H9 (cell line): ENCODE measurements around the gene SPTBN5. TPM values are rescaled to one million over a fixed set of nuclear protein-coding genes. Genes with fewer than 3 reads are reported as not detected.

Experiments used
- DNase-seq: peaks from one replicate; pipeline ENCODE4 v3.0.0-alpha.2; 2017
- H2AFZ ChIP-seq: one replicate; pipeline ENCODE4 v1.6.1; 2013; ENCODE audit warnings: mild to moderate bottlenecking, low read length, control low read depth, moderate library complexity
- H2AK5ac ChIP-seq: 2 replicates; pipeline ENCODE4 v1.6.1; 2013; ENCODE audit warnings: low read length, control low read depth, mixed read lengths; ENCODE audit not compliant: insufficient read length
- H2BK120ac ChIP-seq: one replicate; pipeline ENCODE4 v1.6.1; 2013; ENCODE audit warnings: low read depth, mild to moderate bottlenecking, low read length, control low read depth, inconsistent platforms; ENCODE audit not compliant: poor library complexity, severe bottlenecking
- H2BK12ac ChIP-seq: 2 replicates; pipeline ENCODE4 v1.6.1; 2013; ENCODE audit warnings: low read length, control low read depth, mixed read lengths, low read depth; ENCODE audit not compliant: insufficient read length
- H2BK15ac ChIP-seq: 2 replicates; pipeline ENCODE4 v1.6.1; 2013; ENCODE audit warnings: low read depth, low read length, control low read depth
- H2BK20ac ChIP-seq: one replicate; pipeline ENCODE4 v1.6.1; 2013; ENCODE audit warnings: low read depth, mild to moderate bottlenecking, low read length, control low read depth, inconsistent platforms; ENCODE audit not compliant: poor library complexity, severe bottlenecking
- H2BK5ac ChIP-seq: 2 replicates; pipeline ENCODE4 v1.6.1; 2013; ENCODE audit warnings: low read length, control low read depth, mixed read lengths; ENCODE audit not compliant: insufficient read length
- H3K14ac ChIP-seq: 2 replicates; pipeline ENCODE4 v1.6.1; 2013; ENCODE audit warnings: low read length, control low read depth; ENCODE audit not compliant: insufficient read depth
- H3K18ac ChIP-seq: 2 replicates; pipeline ENCODE4 v1.6.1; 2013; ENCODE audit warnings: low read depth, mild to moderate bottlenecking, mixed read lengths, low read length, control low read depth; ENCODE audit not compliant: insufficient read length
- H3K23ac ChIP-seq: 2 replicates; pipeline ENCODE4 v1.6.1; 2013; ENCODE audit warnings: low read length, control low read depth, mixed read lengths, low read depth; ENCODE audit not compliant: insufficient read length
- H3K23me2 ChIP-seq: 2 replicates; pipeline ENCODE4 v1.6.1; 2013; ENCODE audit warnings: low read depth, mild to moderate bottlenecking, mixed read lengths, low read length, control low read depth; ENCODE audit not compliant: insufficient read length, poor library complexity, severe bottlenecking
- H3K27ac ChIP-seq: 2 replicates; pipeline ENCODE4 v1.5.1; 2013; ENCODE audit warnings: low read length, control low read depth, mixed read lengths, low read depth; ENCODE audit not compliant: insufficient read length
- H3K27me3 ChIP-seq: 2 replicates; pipeline ENCODE4 v1.6.1; 2013; ENCODE audit warnings: low read length, control low read depth, inconsistent platforms; ENCODE audit not compliant: insufficient read depth
- H3K4ac ChIP-seq: 2 replicates; pipeline ENCODE4 v1.6.1; 2013; ENCODE audit warnings: low read depth, mild to moderate bottlenecking, control low read depth, inconsistent platforms, low read length, moderate library complexity
- H3K4me1 ChIP-seq: 2 replicates; pipeline ENCODE4 v1.6.1; 2013; ENCODE audit warnings: low read length, control low read depth, inconsistent platforms; ENCODE audit not compliant: insufficient read depth
- H3K4me2 ChIP-seq: 2 replicates; pipeline ENCODE4 v1.6.1; 2013; ENCODE audit warnings: low read length, control low read depth, mixed read lengths; ENCODE audit not compliant: insufficient read length, insufficient read depth
- H3K56ac ChIP-seq: 2 replicates; pipeline ENCODE4 v1.6.1; 2013; ENCODE audit warnings: low read depth, mild to moderate bottlenecking, mixed read lengths, low read length, control low read depth; ENCODE audit not compliant: insufficient read length
- H3K79me1 ChIP-seq: 2 replicates; pipeline ENCODE4 v1.6.1; 2013; ENCODE audit warnings: low read depth, mild to moderate bottlenecking, moderate library complexity, low read length, control low read depth, inconsistent platforms; ENCODE audit not compliant: insufficient read depth, poor library complexity, severe bottlenecking
- H3K79me2 ChIP-seq: 2 replicates; pipeline ENCODE4 v1.6.1; 2013; ENCODE audit warnings: low read length, control low read depth, inconsistent platforms; ENCODE audit not compliant: insufficient read depth
- H3K9ac ChIP-seq: 2 replicates; pipeline ENCODE4 v1.6.1; 2013; ENCODE audit warnings: low read length, control low read depth, mixed read lengths; ENCODE audit not compliant: insufficient read length; ENCODE audit errors: extremely low read depth
- H3K9me3 ChIP-seq: one replicate; pipeline ENCODE4 v1.6.1; 2013; ENCODE audit warnings: low read depth, low read length, inconsistent platforms; ENCODE audit not compliant: control insufficient read depth
- H3T11ph ChIP-seq: one replicate; pipeline ENCODE4 v1.6.1; 2013; ENCODE audit warnings: mild to moderate bottlenecking, low read length, control low read depth, inconsistent platforms
- H4K20me1 ChIP-seq: one replicate; pipeline ENCODE4 v1.6.1; 2013; ENCODE audit not compliant: control insufficient read depth, insufficient read length, insufficient read depth
- H4K5ac ChIP-seq: 2 replicates; pipeline ENCODE4 v1.6.1; 2013; ENCODE audit warnings: low read depth, mild to moderate bottlenecking, mixed read lengths, low read length, control low read depth; ENCODE audit not compliant: insufficient read length
- H4K8ac ChIP-seq: replicated peaks from 2 replicates; pipeline ENCODE4 v1.6.1; 2013; ENCODE audit warnings: low read length, control low read depth, mixed read lengths, low read depth; ENCODE audit not compliant: insufficient read length
- H4K91ac ChIP-seq: 2 replicates; pipeline ENCODE4 v1.6.1; 2013; ENCODE audit warnings: low read depth, mild to moderate bottlenecking, moderate library complexity, mixed read lengths, low read length, control low read depth; ENCODE audit not compliant: insufficient read length
- H3K27ac Mint-ChIP-seq, 3 experiments: 2 replicates in 2 of 3; 3 replicates in 1 of 3; pipeline ENCODE4 v1.8.0; 2020 to 2021; ENCODE audit warnings: mixed read lengths in 3 of 3, mild to moderate bottlenecking in 1 of 3, moderate library complexity in 1 of 3
- H3K27me3 Mint-ChIP-seq: 2 replicates; pipeline ENCODE4 v1.8.0; 2021; ENCODE audit warnings: low read depth, mild to moderate bottlenecking, moderate library complexity, mixed read lengths
- H3K36me3 Mint-ChIP-seq, 3 experiments: 2 replicates in 2 of 3; 3 replicates in 1 of 3; pipeline ENCODE4 v1.8.0; 2020 to 2021; ENCODE audit warnings: low read depth in 3 of 3, mixed read lengths in 3 of 3; ENCODE audit not compliant: insufficient read depth in 1 of 3
- H3K4me1 Mint-ChIP-seq, 2 experiments: 2 replicates each; pipeline ENCODE4 v1.8.0; 2020; ENCODE audit warnings: mixed read lengths in 2 of 2
- H3K4me3 Mint-ChIP-seq, 2 experiments: 2 replicates in 1 of 2; 3 replicates in 1 of 2; pipeline ENCODE4 v1.8.0; 2020 to 2021; ENCODE audit warnings: mild to moderate bottlenecking in 2 of 2, mixed read lengths in 2 of 2, moderate library complexity in 1 of 2
- H3K9me3 Mint-ChIP-seq, 2 experiments: 2 replicates in 1 of 2; 3 replicates in 1 of 2; pipeline ENCODE4 v1.8.0; 2020; ENCODE audit warnings: mild to moderate bottlenecking in 2 of 2, mixed read lengths in 2 of 2, moderate library complexity in 1 of 2
- WGBS: extraction: QIAGEN DNeasy Blood & Tissue Kit; methylation state at CpG from one replicate; pipeline ENCODE4 v1.1.7; 2013; ENCODE audit warnings: missing lambda C conversion rate, low lambda C conversion rate, mixed read lengths; ENCODE audit not compliant: insufficient read length; ENCODE audit errors: extremely low coverage; 5-methylcytosine and 5-hydroxymethylcytosine counted together
- total RNA-seq: library from RNA; stranded (reverse); gene quantifications from 2 replicates; pipeline ENCODE4 v1.2.1, GENCODE V29; 2021
- TF ChIP-seq, protein P1 (sequence below): fragments of 200-600 bp; sonication (generic); conservative IDR thresholded peaks from 3 replicates; pipeline ENCODE4 v1.8.0; 2021; ENCODE audit warnings: antibody characterized with exemption, mild to moderate bottlenecking

The SPTBN5 gene
- total RNA-seq, 1 experiment from 2014 or later: 0.90 TPM

- Histone ChIP-seq H3K27ac (no peak overlapping the region), H3K56ac (no peak overlapping the region), H4K5ac (no peak overlapping the region), H2BK120ac (no peak overlapping the region), H2BK20ac (no peak overlapping the region), H4K8ac (no peak overlapping the region), H2BK5ac (no peak overlapping the region), H2BK12ac (no peak overlapping the region), H4K91ac (no peak overlapping the region), H3K9ac (no peak overlapping the region), H2AK5ac (no peak overlapping the region), H2BK15ac (no peak overlapping the region), H3K14ac (no peak overlapping the region), H3K4me1 (no peaks in the 10 kb centered on the region), H3K9me3 (no peaks in the 10 kb centered on the region), H3K4me2 (no peak overlapping the region), H3K18ac (no peak overlapping the region), H4K20me1 (no peaks in the 10 kb centered on the region), H3K4ac (no peak overlapping the region), H3T11ph (no peak overlapping the region), H3K79me2 (no peaks in the 10 kb centered on the region), H2AFZ (no peak overlapping the region), H3K27me3 (no peaks in the 10 kb centered on the region), H3K79me1 (no peaks in the 10 kb centered on the region), H3K23ac (no peak overlapping the region), H3K23me2 (no peaks in the 10 kb centered on the region)
- no peak for DNase-seq
- Mint-ChIP-seq H3K9me3 (no peaks in the 10 kb centered on the region), H3K27ac (no peak overlapping the region; a peak in 1 of 7 replicates), H3K4me1 (0 out of 4 replicates have a peak, but pooled peaks cover 0 to 1% of the 10 kb centered on the region in 2 experiments), H3K36me3 (peaks cover 4 to 30% (median 20%) of the 10 kb centered on the region in 3 experiments; a peak in 6 of 7 replicates), H3K27me3 (no peaks in the 10 kb centered on the region), H3K4me3 (no peak overlapping the region)
- WGBS: no CpG with 5 or more reads among the region's 8 CpGs
- TF ChIP-seq, protein P1, sequence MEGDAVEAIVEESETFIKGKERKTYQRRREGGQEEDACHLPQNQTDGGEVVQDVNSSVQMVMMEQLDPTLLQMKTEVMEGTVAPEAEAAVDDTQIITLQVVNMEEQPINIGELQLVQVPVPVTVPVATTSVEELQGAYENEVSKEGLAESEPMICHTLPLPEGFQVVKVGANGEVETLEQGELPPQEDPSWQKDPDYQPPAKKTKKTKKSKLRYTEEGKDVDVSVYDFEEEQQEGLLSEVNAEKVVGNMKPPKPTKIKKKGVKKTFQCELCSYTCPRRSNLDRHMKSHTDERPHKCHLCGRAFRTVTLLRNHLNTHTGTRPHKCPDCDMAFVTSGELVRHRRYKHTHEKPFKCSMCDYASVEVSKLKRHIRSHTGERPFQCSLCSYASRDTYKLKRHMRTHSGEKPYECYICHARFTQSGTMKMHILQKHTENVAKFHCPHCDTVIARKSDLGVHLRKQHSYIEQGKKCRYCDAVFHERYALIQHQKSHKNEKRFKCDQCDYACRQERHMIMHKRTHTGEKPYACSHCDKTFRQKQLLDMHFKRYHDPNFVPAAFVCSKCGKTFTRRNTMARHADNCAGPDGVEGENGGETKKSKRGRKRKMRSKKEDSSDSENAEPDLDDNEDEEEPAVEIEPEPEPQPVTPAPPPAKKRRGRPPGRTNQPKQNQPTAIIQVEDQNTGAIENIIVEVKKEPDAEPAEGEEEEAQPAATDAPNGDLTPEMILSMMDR: no peak
Observed at GRCh38 chr15:41918506-41919126, 24.8 kb upstream of the SPTBN5 start.
